HG03354 (cell line): ENCODE results near the gene PSAT1.

Source experiments
- ATAC-seq: cut with Tn5 transposase; IDR thresholded peaks from one replicate; pipeline ENCODE4 v1.9.1; 2021; ENCODE audit warnings: mild to moderate bottlenecking; ENCODE audit not compliant: unreplicated experiment, poor library complexity, severe bottlenecking

The PSAT1 gene

GRCh38 chr9:78356634-78357033 lies 59.7 kb downstream of the PSAT1 start:
- ATAC-seq: no peak

GRCh38 chr9:78357165-78357873 lies 60.4 kb downstream of the PSAT1 start:
- no peak for ATAC-seq

GRCh38 chr9:78358329-78359051 lies 61.6 kb downstream of the PSAT1 start:
- ATAC-seq: no peak

GRCh38 chr9:78363221-78363620 lies 66.3 kb downstream of the PSAT1 start:
- no peak for ATAC-seq

GRCh38 chr9:78365748-78366697 lies 69.1 kb downstream of the PSAT1 start:
- no peak for ATAC-seq

- ATAC-seq: no peak
Measured at GRCh38 chr9:78366827-78367226, 69.9 kb downstream of the PSAT1 start.

GRCh38 chr9:78368236-78368635 lies 71.3 kb downstream of the PSAT1 start:
- no peak for ATAC-seq

GRCh38 chr9:78369639-78370219 lies 72.8 kb downstream of the PSAT1 start:
- ATAC-seq: peak; percentile 74

GRCh38 chr9:78370991-78371390 lies 74.1 kb downstream of the PSAT1 start:
- no peak for ATAC-seq

- no peak for ATAC-seq
Measured at GRCh38 chr9:78371981-78372380, 75.1 kb downstream of the PSAT1 start.
